ENCODE measurements around the gene PEX10.
A peak's percentile ranks its signal among the peaks of the same experiment; 100 is the strongest.

Gene PEX10

GRCh38 chr1:2405588-2406295 is 6.6 kb downstream of the PEX10 start:
- no peak for DNase-seq (ENCODE audit: low read depth in 2 of 2, low spot score in 1 of 2)

- DNase-seq (ENCODE audit: low read depth in 2 of 2, low spot score in 1 of 2): no peak
Measured at GRCh38 chr1:2404890-2405511, 7.4 kb downstream of the PEX10 start.

- DNase-seq (ENCODE audit: low read depth in 2 of 2, low spot score in 1 of 2): no peak
Measured at GRCh38 chr1:2404142-2404889, 8.0 kb downstream of the PEX10 start.

GRCh38 chr1:2403273-2403672 is 9.1 kb downstream of the PEX10 start:
- no peak for DNase-seq (ENCODE audit: low read depth in 2 of 2, low spot score in 1 of 2)

GRCh38 chr1:2402420-2402819 is 9.9 kb downstream of the PEX10 start:
- no peak for DNase-seq (ENCODE audit: low read depth in 2 of 2, low spot score in 1 of 2)

GRCh38 chr1:2400950-2401649 is 11.3 kb downstream of the PEX10 start:
- DNase-seq (ENCODE audit: low read depth in 2 of 2, low spot score in 1 of 2): no peak

- DNase-seq (ENCODE audit: low read depth in 2 of 2, low spot score in 1 of 2): no peak
Measured at GRCh38 chr1:2400576-2400909, 11.8 kb downstream of the PEX10 start.

- DNase-seq (ENCODE audit: low read depth in 2 of 2, low spot score in 1 of 2): no peak
Measured at GRCh38 chr1:2399890-2400575, 12.3 kb downstream of the PEX10 start.

- no peak for DNase-seq (ENCODE audit: low read depth in 2 of 2, low spot score in 1 of 2)
Measured at GRCh38 chr1:2398871-2399270, 13.5 kb downstream of the PEX10 start.

- no peak for DNase-seq (ENCODE audit: low read depth in 2 of 2, low spot score in 1 of 2)
Measured at GRCh38 chr1:2397007-2397679, 15.2 kb downstream of the PEX10 start.

- DNase-seq (ENCODE audit: low read depth in 2 of 2, low spot score in 1 of 2): no peak
Measured at GRCh38 chr1:2396476-2396875, 15.9 kb downstream of the PEX10 start.

- DNase-seq (ENCODE audit: low read depth in 2 of 2, low spot score in 1 of 2): no peak
Measured at GRCh38 chr1:2396059-2396458, 16.3 kb downstream of the PEX10 start.

- no peak for DNase-seq (ENCODE audit: low read depth in 2 of 2, low spot score in 1 of 2)
Measured at GRCh38 chr1:2395245-2395644, 17.1 kb downstream of the PEX10 start.

- no peak for DNase-seq (ENCODE audit: low read depth in 2 of 2, low spot score in 1 of 2)
Measured at GRCh38 chr1:2394761-2395160, 17.6 kb downstream of the PEX10 start.

- no peak for DNase-seq (ENCODE audit: low read depth in 2 of 2, low spot score in 1 of 2)
Measured at GRCh38 chr1:2394220-2394619, 18.1 kb downstream of the PEX10 start.

GRCh38 chr1:2393471-2393877 is 18.9 kb downstream of the PEX10 start:
- DNase-seq (ENCODE audit: low read depth in 2 of 2, low spot score in 1 of 2): no peak

GRCh38 chr1:2392686-2393085 is 19.7 kb downstream of the PEX10 start:
- DNase-seq (ENCODE audit: low read depth in 2 of 2, low spot score in 1 of 2): no peak

- DNase-seq (ENCODE audit: low read depth in 2 of 2, low spot score in 1 of 2): no peak
Measured at GRCh38 chr1:2391931-2392509, 20.3 kb downstream of the PEX10 start.

- DNase-seq (ENCODE audit: low read depth in 2 of 2, low spot score in 1 of 2): peak; percentile 94 to 98
Measured at GRCh38 chr1:2391041-2391930, 21.1 kb downstream of the PEX10 start, which contains the start of the genes MORN1 and RER1. MORN1 (minus strand) TSS chr1:2391554; CDS start chr1:2391533, 21 bp downstream. RER1 (plus strand) TSS chr1:2391841; CDS start chr1:2395791, 3,950 bp downstream.
